OCI-LY7 (cell line): ENCODE results near the gene HK2. TPM values are rescaled to one million over a fixed set of nuclear protein-coding genes. Genes with fewer than 3 reads are reported as not detected.
A peak's percentile ranks its signal among the peaks of the same experiment; 100 is the strongest.

ENCODE experiments used
- Bru-seq: library from RNA; stranded (reverse); fragments of 400-500 nt; gene quantifications from one replicate; lab custom pipeline; 2021; lab: Mats Ljungman, UMichigan
- BruChase-seq, 2 experiments: library from RNA; stranded (reverse); fragments of 400-500 nt; gene quantifications; one replicate each; lab custom pipeline; 2021; lab: Mats Ljungman, UMichigan
- BruUV-seq: library from RNA; stranded (reverse); fragments of 400-500 nt; replicated peaks from 2 replicates; lab custom pipeline; 2021; lab: Mats Ljungman, UMichigan
- CTCF ChIA-PET: fragments of 300-600 bp; sonication (Branson Sonifier 250); formaldehyde crosslinking; loops from one replicate; lab custom pipeline; 2022; ENCODE audit warnings: antibody characterized with exemption; ENCODE audit not compliant: unreplicated experiment; lab: Charles Lee
- POLR2A ChIA-PET: fragments of 300-600 bp; sonication (Branson Sonifier 250); formaldehyde crosslinking; loops from one replicate; lab custom pipeline; 2022; ENCODE audit warnings: antibody characterized with exemption; lab: Charles Lee
- DNase-seq: peaks from one replicate; pipeline ENCODE4 v3.0.0-alpha.2; 2015; ENCODE audit warnings: low spot score
- H2AFZ ChIP-seq: fragments of 200-600 bp; sonication (generic), shearing (Covaris generic); 2 replicates; pipeline ENCODE4 v1.6.1; 2014; ENCODE audit warnings: mild to moderate bottlenecking, antibody characterized with exemption, low read length, moderate library complexity
- H3K27ac ChIP-seq: fragments of 200-600 bp; sonication (generic); 2 replicates; pipeline ENCODE4 v1.5.1; 2014; ENCODE audit warnings: mixed run types, low read depth, mild to moderate bottlenecking, moderate library complexity, low read length, inconsistent platforms; ENCODE audit not compliant: poor library complexity, severe bottlenecking
- H3K36me3 ChIP-seq: fragments of 200-600 bp; sonication (generic); 2 replicates; pipeline ENCODE4 v1.6.1; 2014; ENCODE audit warnings: mild to moderate bottlenecking, antibody characterized with exemption, low read length, moderate library complexity, mixed read lengths; ENCODE audit not compliant: insufficient read depth
- H3K4me1 ChIP-seq: fragments of 200-600 bp; sonication (generic); 2 replicates; pipeline ENCODE4 v1.5.1; 2014; ENCODE audit warnings: mild to moderate bottlenecking, low read length; ENCODE audit not compliant: insufficient read depth, poor library complexity, severe bottlenecking
- H3K4me2 ChIP-seq: fragments of 200-600 bp; sonication (generic); 2 replicates; pipeline ENCODE4 v1.6.1; 2014; ENCODE audit warnings: mild to moderate bottlenecking, low read length
- H3K4me3 ChIP-seq: fragments of 200-600 bp; sonication (generic); 2 replicates; pipeline ENCODE4 v1.5.1; 2014; ENCODE audit warnings: mild to moderate bottlenecking, low read depth, low read length; ENCODE audit not compliant: poor library complexity, severe bottlenecking
- H3K79me2 ChIP-seq: fragments of 200-600 bp; sonication (generic); 2 replicates; pipeline ENCODE4 v1.6.1; 2016; ENCODE audit warnings: low read depth, mild to moderate bottlenecking, low read length, moderate library complexity, mixed read lengths; ENCODE audit not compliant: insufficient read depth
- H3K9me2 ChIP-seq: fragments of 200-600 bp; sonication (generic); 2 replicates; pipeline ENCODE4 v1.6.1; 2016; ENCODE audit warnings: mild to moderate bottlenecking, low read length, mixed read lengths; ENCODE audit not compliant: insufficient read depth
- H3K9me3 ChIP-seq: fragments of 200-600 bp; sonication (generic); 2 replicates; pipeline ENCODE4 v1.6.1; 2014; ENCODE audit warnings: mild to moderate bottlenecking, mixed run types, low read length, mixed read lengths
- H4K20me1 ChIP-seq: fragments of 200-600 bp; sonication (generic); 2 replicates; pipeline ENCODE4 v1.6.1; 2014; ENCODE audit warnings: mild to moderate bottlenecking, antibody characterized with exemption, low read length, moderate library complexity, mixed read lengths; ENCODE audit not compliant: insufficient read depth
- EZH2phosphoT487 ChIP-seq: fragments of 200-600 bp; sonication (generic); IDR thresholded peaks from 2 replicates; pipeline ENCODE4 v1.6.1; 2018; ENCODE audit warnings: low read depth, borderline replicate concordance, mild to moderate bottlenecking, mixed run types, antibody characterized with exemption, low read length, moderate library complexity, mixed read lengths
- intact Hi-C: fragments of 100-400 bp; cut with micrococcal nuclease; formaldehyde crosslinking; loops from one replicate; pipeline ENCODE4 v1.10.0; 2022; ENCODE audit not compliant: unreplicated experiment
- long read RNA-seq: library from polyadenylated mRNA; stranded (forward); transcript quantifications from one replicate; pipeline ENCODE4 v2.0.0, GENCODE V29; 2022
- total RNA-seq, 2 experiments: library from RNA; depleted of rRNA in 1 of 2; stranded (reverse); fragments of >200 nt in 1 of 2; shearing (Covaris generic) in 1 of 2; gene quantifications; 2 replicates each; pipeline ENCODE4 v1.2.3, GENCODE V29; 2014 to 2022
- TF ChIP-seq, protein P1 (sequence below): fragments of 200-600 bp; sonication (generic); conservative IDR thresholded peaks from 2 replicates; pipeline ENCODE4 v1.5.1; 2014; ENCODE audit warnings: mild to moderate bottlenecking, antibody characterized with exemption, low read length, moderate library complexity, mixed read lengths

HK2 gene
- total RNA-seq (2014; rRNA removed; shearing (Covaris generic)) (8.6 and 11.8 TPM in 2 replicates), total RNA-seq (2022) (30.2 and 50.5 TPM in 2 replicates), Bru-seq, nascent RNA (percentile 82 among the genes with signal in this experiment), BruChase-seq, experiment 1, labeled RNA remaining after a 6-hour chase (percentile 73 among the genes with signal in this experiment), BruChase-seq, experiment 2, labeled RNA remaining after a 2-hour chase (percentile 85 among the genes with signal in this experiment)
- long read RNA-seq, full-length matches to known transcripts, result 11 of 28 reads
- long read RNA-seq, partial matches to known transcripts, result 8 of 28 reads
- long read RNA-seq, other reads (novel, unspliced or antisense), result 9 of 28 reads

DNA sequence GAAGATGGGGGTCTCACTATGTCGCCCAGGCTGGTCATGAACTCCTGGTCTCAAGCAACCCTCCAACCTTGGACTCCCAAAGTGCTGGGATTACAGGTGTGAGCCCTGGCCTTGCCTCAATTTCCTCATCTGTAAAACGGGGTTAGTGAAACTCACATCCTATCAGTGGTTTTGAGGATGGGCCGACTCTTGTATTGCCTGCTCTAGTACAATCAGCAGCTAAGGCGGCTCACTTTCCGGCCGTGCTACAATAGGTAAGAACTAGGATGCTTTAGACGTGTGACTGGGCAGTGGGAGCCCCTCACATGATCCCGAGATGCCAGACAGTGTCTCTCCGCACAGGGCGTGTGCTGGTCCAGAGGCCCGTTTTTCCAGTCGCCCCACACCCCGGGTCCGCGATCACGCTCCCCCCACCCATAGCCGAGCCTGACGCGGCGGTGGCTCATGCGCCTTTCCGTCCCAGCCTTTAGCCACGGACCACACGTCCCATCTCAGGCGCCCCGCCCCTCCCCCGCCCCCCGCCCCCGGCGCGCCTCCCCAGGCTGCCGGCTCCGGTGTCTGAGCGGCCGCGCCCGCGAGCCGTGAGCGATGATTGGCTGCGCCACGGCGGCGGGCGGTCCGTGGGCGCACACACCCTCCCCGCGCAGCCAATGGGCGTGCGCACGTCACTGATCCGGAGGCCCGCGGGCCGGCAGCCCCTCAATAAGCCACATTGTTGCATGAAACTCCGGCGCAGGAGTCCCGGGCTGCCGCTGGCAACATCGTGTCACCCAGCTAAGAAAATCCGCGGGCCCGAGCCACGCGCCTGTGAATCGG, at the start of gene HK2:
HK2 (plus strand) TSS at position 710 of the 816 bp plus-strand sequence. CDS start 454 bp downstream, outside the sequence.
- H3K9me3 ChIP-seq, result no peaks in the 10 kb centered on the region
- H2AFZ ChIP-seq, result peak within 1 kb of the TSS; percentile 64
- TF ChIP-seq, protein P1, sequence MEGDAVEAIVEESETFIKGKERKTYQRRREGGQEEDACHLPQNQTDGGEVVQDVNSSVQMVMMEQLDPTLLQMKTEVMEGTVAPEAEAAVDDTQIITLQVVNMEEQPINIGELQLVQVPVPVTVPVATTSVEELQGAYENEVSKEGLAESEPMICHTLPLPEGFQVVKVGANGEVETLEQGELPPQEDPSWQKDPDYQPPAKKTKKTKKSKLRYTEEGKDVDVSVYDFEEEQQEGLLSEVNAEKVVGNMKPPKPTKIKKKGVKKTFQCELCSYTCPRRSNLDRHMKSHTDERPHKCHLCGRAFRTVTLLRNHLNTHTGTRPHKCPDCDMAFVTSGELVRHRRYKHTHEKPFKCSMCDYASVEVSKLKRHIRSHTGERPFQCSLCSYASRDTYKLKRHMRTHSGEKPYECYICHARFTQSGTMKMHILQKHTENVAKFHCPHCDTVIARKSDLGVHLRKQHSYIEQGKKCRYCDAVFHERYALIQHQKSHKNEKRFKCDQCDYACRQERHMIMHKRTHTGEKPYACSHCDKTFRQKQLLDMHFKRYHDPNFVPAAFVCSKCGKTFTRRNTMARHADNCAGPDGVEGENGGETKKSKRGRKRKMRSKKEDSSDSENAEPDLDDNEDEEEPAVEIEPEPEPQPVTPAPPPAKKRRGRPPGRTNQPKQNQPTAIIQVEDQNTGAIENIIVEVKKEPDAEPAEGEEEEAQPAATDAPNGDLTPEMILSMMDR, result no peak
- no peak for TF ChIP-seq EZH2phosphoT487
- H3K36me3 ChIP-seq, result peaks cover 7% of the 10 kb centered on the region; the same call in 1 of the 2 replicates
- intact Hi-C loops, result loop anchor here (2.0 to 5.0 kb wide), 2 partner anchors 125 to 814 kb away; partner anchors contain the start of genes MRPL19 and POLE4
- H3K4me2 ChIP-seq, result peak within 1 kb of the TSS; percentile 91
- BruUV-seq, result no TSS peak
- H3K4me3 ChIP-seq, result peak within 1 kb of the TSS; percentile 85
- peak; percentile 96 for DNase-seq
- H3K4me1 ChIP-seq, result peaks cover 25% of the 10 kb centered on the region
- H4K20me1 ChIP-seq, result peaks cover 20% of the 10 kb centered on the region; the same call in 1 of the 2 replicates
- peaks cover 35% of the 10 kb centered on the region for H3K79me2 ChIP-seq
- peak within 1 kb of the TSS; percentile 69 for H3K27ac ChIP-seq
- ChIA-PET POLR2A (interaction anchor here (1.4 to 2.6 kb wide), 2 partner anchors 16 to 124 kb away, joined by 4 to 8 read pairs; no protein-coding TSS in a partner anchor), CTCF (no interaction called here)
- no peaks in the 10 kb centered on the region for H3K9me2 ChIP-seq

DNA sequence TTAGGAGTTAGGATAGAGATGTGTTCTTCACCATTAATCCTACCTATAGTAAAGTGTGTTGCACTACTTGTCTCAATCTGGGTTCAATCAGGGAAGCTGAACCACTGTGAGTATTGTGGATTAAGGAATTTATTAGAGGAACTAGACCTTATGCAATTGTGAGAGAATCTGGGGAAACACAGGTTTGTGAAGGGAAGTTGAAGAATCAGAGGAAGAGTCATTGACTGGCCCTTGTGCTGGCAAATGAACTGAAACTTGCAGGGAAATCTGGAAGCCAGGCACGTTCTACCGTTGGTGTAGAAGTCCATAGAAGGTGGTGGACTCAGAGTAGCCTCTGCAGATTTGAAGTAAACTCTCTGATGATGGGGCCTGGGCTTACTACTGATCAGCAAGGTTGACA, 44.7 kb upstream of the HK2 start:
- TF ChIP-seq, protein P1, result no peak
- no peak for TF ChIP-seq EZH2phosphoT487
- BruUV-seq, result no TSS peak

More for the DNA sequence above, 44.7 kb upstream of the HK2 start:
- Histone ChIP-seq H3K9me3 (0 out of 2 replicates have a peak, but pooled peaks cover 7% of the 10 kb centered on the region), H3K9me2 (no peaks in the 10 kb centered on the region), H3K27ac (no peak overlapping the region), H3K4me1 (no peaks in the 10 kb centered on the region), H3K4me3 (no peak overlapping the region), H3K79me2 (no peaks in the 10 kb centered on the region), H4K20me1 (no peaks in the 10 kb centered on the region), H3K36me3 (no peaks in the 10 kb centered on the region), H3K4me2 (no peak overlapping the region), H2AFZ (no peak overlapping the region)
- CTCF ChIA-PET, result no interaction called here
- no peak for DNase-seq
- POLR2A ChIA-PET, result no interaction called here
- intact Hi-C loops, result no loop called here
